NCI-H69 (cell line): Measurements from ENCODE around the gene ANKRD22.

ENCODE experiments used
- DNase-seq: peaks from one replicate; lab custom pipeline; 2025; lab: John Stamatoyannopoulos, UW

The ANKRD22 gene

DNA sequence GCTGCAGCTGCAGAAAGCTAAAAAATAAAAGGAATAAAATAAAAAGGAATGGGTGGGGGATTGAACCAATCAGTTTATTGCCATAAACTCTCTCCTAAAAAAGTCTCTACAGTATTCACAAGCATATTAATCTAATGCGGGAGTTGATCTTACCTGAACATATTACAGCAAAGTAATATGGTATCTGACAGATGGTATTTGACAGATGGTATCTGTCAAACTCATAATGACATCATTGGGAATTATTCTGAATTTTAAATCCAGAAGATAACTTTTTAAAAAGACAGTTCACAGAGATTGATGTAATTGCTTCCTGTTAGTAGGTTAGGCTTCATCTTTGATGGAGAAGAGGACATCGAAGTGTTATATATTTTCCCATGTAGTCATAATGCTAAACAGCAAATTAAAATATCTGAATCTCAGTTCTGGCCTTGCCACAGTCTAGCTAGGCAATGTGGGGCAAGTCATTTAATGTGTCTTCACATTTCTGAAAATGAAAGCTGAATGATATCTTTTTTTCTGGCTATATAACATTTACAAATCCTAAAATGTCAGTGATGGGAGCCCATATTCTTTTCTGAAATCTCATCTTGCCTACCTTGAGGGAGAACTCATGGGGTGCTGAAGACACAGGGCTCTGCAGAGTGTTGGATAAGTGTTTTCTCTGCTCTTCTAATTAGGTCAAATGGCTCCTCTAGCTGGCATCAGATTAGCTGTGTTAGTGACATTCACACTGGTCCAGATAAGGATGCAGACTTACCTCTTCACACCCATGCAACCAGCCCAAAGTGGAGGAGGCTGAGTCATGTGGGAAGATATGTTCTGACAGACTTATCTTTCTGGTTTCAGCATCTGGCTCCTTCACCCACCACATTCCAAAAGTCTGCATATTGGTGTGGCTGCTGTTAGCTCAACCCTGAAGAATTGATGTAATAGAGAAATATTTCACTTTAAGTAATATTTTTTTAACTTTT lies 51.2 kb downstream of the ANKRD22 start:
- DNase-seq: no peak

DNA sequence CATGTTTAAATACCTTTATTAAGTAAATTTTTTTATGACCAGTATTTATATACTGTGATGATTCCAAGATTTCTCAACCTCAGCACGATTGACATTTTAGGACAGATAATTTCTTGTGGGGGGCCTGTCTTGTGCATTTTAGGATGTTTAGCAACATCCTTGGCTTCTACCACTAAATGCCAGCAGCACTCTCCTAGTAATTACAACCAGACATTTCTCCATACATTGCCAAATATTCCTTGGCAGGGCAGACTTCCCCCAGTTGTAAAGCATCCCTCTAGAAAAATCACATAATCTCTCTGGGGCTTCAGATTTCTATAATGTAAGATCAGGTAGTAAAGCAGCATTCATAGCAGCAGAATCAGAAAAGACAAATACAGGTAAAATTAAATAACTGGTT lies 56.9 kb downstream of the ANKRD22 start:
- no peak for DNase-seq

DNA sequence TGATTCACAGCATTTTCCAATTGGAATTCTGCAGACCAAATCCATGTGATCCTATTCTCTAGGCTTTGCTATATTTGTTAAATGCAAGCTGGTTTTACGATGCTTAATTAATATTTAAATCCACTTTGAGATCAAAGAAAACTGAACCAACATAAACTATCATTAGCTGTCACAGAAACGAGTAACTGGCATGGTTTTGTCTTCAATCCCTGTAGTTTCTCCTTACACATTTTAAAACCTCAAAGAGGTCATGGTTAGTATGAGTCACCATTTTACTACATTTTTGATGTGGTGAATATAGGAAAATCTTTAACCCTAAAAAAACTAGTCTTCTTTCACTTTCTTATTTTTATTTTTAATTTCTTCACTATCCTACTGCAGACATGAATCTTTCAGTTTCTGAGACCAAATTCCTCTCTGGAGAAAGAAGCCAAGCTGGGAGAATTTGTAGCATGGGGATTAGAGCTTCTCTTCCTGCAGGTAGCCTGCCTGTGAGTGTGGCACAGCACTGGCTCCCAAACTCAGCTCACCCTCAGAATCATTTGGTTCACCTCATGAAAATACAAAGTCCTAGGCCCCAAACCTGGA lies 57.8 kb downstream of the ANKRD22 start:
- DNase-seq: peak; percentile 7

DNA sequence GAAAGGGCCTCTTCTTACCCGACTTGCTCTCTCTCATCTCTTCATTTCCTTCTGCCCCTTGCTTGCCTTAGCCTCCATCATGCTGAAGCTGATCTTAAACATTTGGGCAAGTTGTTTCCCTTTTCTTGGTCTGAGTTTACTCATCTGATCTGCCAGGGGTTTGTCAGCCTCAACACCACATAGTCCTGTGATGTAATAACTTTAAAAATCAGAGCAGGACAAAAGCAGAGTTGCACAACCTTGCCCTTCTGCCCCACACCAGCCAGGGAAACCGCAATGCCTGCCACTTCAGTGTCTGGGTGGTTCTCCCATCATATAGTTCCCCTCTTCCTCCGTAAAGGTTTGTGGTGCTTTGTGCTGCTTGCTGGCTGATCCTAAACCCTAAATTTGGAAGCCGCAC lies 59.0 kb downstream of the ANKRD22 start:
- no peak for DNase-seq

DNA sequence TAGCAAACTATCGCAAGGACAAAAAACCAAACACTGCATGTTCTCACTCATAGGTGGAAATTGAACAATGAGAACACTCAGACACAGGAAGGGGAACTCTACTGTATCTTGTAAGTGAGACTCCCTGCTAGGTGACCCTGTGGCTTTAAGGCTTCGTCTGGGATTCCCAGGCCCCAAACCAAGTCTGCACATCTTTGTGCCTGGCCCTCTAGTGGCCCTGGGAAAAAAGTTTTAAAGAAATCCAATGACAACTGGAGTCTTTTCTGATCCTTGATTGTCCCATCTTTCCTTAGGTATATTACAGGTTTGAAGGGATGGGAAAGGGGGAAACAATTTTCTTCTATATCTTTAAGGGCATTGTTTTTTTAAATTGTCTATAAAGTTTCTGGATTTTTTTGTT lies 59.7 kb downstream of the ANKRD22 start:
- DNase-seq: peak; percentile 55

DNA sequence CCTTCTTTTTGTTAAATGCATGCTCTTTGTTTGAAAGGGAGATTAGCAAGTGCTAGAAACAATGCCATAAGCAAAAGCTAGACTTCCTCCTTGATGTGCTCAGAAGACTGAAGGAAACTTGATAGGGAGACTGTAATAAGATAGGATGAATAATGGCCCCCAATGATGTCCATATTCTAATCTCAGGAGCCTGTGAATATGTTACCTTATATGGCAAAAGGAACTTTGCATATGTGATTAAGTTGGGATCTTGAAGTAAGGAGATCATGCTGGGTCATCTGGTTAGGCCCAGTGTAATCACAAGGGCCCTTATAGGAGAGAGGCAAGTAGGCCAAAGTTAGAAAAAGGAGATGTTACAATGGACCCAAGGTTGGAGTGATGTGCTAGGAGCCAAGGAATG lies 62.7 kb downstream of the ANKRD22 start:
- DNase-seq: no peak

DNA sequence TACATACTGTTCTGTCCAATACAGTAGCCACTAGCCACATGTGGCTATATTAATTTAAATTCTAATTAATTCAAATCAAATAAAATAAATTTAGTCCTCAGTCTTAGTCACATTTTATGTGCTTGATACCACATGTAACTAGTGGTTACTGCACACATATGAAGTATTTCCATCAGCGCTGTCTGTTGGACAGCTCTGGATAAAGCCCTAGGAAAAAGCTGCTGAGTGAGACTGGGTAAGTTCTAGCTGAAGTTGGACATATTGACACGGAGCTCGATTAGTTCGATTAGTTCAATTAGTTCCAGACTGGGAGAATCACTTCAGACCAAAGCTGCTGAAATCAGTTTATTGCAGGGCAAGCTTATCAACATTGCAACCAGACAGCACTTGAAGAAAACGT lies 64.2 kb downstream of the ANKRD22 start:
- no peak for DNase-seq

DNA sequence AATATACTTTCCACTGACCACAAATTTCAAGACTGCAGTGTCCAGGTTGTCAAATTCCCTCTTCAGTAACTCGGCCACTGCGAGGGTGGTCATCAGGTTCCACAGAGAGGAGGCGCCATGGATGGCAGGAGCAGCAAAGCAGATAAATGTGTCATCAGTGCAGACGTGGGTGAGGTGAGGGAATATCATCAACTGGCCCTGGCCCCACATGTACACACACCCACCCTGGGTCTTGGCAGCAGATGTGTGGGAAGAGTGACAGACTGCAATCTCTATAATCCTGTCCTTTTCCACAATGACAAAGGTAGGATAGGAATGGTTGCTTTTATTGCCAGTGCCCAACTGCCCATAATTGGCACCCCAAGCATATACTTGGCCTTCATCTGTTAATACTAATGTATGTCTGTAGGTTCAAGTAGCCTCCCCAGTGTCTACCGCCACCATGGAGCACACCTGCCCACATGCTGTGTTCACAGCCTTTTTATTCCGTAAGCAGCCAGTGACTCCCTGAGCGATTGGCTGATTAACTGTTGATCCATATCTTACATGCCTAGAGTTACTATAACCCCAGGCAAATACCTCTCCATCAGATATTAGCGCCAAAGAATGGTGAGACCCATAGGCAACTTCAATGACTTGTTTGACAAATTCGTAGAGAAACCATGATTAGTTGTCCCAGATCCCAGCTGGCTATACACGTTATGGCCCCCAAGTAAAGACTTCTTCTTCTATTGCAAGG lies 65.4 kb downstream of the ANKRD22 start:
- no peak for DNase-seq

DNA sequence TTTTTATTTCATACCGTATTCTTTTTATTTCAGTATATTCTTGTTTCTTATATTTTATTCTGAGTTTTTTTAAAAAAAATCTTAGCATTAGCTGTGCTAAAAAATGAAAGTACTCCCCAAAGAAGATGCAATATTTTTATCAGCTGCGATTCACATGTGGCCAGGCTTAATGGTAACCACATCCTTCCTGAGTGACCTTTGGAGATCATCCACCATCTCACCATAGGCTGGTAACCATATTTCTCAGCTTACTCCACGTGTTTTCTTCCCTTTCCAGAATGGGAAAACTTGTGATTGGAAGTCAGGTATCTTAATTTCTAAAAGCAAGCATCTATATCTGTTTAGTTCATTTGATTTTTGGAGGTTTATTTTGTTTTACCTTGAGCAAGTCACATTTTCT lies 67.9 kb downstream of the ANKRD22 start:
- no peak for DNase-seq

DNA sequence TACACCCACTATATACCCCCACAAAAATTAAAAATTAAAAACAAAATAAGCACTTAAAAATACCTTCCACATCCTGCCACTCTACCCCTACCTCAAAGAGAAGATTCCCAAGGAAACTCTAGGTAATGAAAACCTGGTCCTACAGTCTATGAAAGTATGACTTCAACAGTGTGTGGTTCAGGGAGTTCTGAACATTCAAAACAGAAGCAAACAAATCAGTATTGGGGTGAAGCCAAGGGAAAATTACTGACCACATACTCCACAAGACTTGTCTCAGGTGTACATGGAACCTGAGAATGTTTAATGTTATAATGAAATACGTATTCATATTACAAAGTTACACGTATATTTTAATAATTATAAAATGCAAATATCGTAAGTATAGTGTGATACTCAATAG lies 69.4 kb downstream of the ANKRD22 start:
- no peak for DNase-seq

DNA sequence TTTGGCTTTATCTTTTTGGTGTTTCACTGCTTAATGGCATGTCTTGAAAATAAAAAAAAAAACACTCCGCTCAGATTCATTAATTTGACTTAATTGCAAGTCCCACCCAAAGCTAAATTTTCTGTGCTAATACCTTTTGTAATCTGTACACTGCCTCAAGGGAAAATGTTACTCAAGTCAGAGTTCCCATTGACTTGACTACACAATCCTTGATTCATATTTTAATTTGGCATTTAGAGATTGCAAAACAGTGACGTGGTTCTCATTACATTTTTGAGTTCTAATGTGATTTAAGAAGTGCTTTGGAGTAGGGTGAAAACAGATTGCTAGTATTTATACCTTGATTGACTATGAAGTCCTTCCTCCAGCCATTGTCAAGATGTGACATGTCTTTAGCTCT lies 70.4 kb downstream of the ANKRD22 start:
- no peak for DNase-seq
